Mesenchymal stem cell (in vitro differentiated cells and primary cell): ENCODE measurements around the gene OPN1SW.

Source experiments
- DNase-seq: peaks from one replicate; pipeline ENCODE4 v3.0.0-alpha.2; 2013
- H2AFZ ChIP-seq: one replicate; pipeline ENCODE4 v1.6.1; 2013; ENCODE audit warnings: low read depth, mild to moderate bottlenecking, control low read depth, inconsistent platforms, low read length, moderate library complexity
- H2AK5ac ChIP-seq: 2 replicates; pipeline ENCODE4 v1.6.1; 2013; ENCODE audit warnings: low read length, moderate library complexity, mild to moderate bottlenecking, inconsistent platforms; ENCODE audit not compliant: severe bottlenecking
- H2BK120ac ChIP-seq: one replicate; pipeline ENCODE4 v1.6.1; 2013; ENCODE audit warnings: low read depth, mild to moderate bottlenecking, inconsistent platforms, low read length, moderate library complexity
- H2BK12ac ChIP-seq, 2 experiments: one replicate each; pipeline ENCODE4 v1.6.1; 2013; ENCODE audit warnings: inconsistent platforms in 2 of 2, low read length in 2 of 2, mild to moderate bottlenecking in 2 of 2, moderate library complexity in 2 of 2, control low read depth in 1 of 2
- H2BK15ac ChIP-seq: one replicate; pipeline ENCODE4 v1.6.1; 2013; ENCODE audit warnings: mild to moderate bottlenecking, low read depth, inconsistent platforms; ENCODE audit not compliant: poor library complexity, severe bottlenecking
- H2BK5ac ChIP-seq: 2 replicates; pipeline ENCODE4 v1.6.1; 2013; ENCODE audit warnings: low read depth, mild to moderate bottlenecking, low read length, control low read depth, inconsistent platforms; ENCODE audit not compliant: poor library complexity, severe bottlenecking
- H3K14ac ChIP-seq, 2 experiments: one replicate each; pipeline ENCODE4 v1.6.1; 2013; ENCODE audit warnings: inconsistent platforms in 2 of 2, low read length in 2 of 2, control low read depth in 1 of 2, mild to moderate bottlenecking in 1 of 2, moderate library complexity in 1 of 2
- H3K18ac ChIP-seq, 2 experiments: one replicate each; pipeline ENCODE4 v1.6.1; 2013; ENCODE audit warnings: inconsistent platforms in 2 of 2, low read length in 2 of 2, control low read depth in 1 of 2, low read depth in 1 of 2, mild to moderate bottlenecking in 1 of 2
- H3K23ac ChIP-seq, 2 experiments: one replicate each; pipeline ENCODE4 v1.6.1; 2013; ENCODE audit warnings: inconsistent platforms in 2 of 2, low read length in 2 of 2, mild to moderate bottlenecking in 2 of 2, moderate library complexity in 2 of 2, control low read depth in 1 of 2
- H3K27ac ChIP-seq: 2 replicates; pipeline ENCODE4 v1.5.1; 2013; ENCODE audit warnings: mild to moderate bottlenecking, moderate library complexity, low read length, control low read depth, inconsistent platforms; ENCODE audit not compliant: poor library complexity, severe bottlenecking
- H3K27me3 ChIP-seq, 2 experiments: 2 replicates each; pipeline versions ENCODE4 v1.6.1 to v1.7.0; 2013; ENCODE audit warnings: low read length in 2 of 2, mild to moderate bottlenecking in 2 of 2, moderate library complexity in 2 of 2, control low read depth in 1 of 2, inconsistent platforms in 1 of 2; ENCODE audit not compliant: control insufficient read depth in 1 of 2, insufficient read depth in 1 of 2
- H3K36me3 ChIP-seq, 2 experiments: 2 replicates each; pipeline versions ENCODE4 v1.6.1 to v1.7.0; 2013; ENCODE audit warnings: low read length in 2 of 2, control low read depth in 1 of 2, inconsistent platforms in 1 of 2, low read depth in 1 of 2, mild to moderate bottlenecking in 1 of 2; ENCODE audit not compliant: insufficient read depth in 2 of 2, control insufficient read depth in 1 of 2
- H3K4ac ChIP-seq, 2 experiments: one replicate each; pipeline ENCODE4 v1.6.1; 2013; ENCODE audit warnings: inconsistent platforms in 2 of 2, low read length in 2 of 2, mild to moderate bottlenecking in 2 of 2, moderate library complexity in 2 of 2, control low read depth in 1 of 2, low read depth in 1 of 2
- H3K4me1 ChIP-seq: 2 replicates; pipeline ENCODE4 v1.6.1; 2013; ENCODE audit warnings: low read depth, low read length, control low read depth; ENCODE audit not compliant: control insufficient read depth, insufficient read depth
- H3K4me2 ChIP-seq: 2 replicates; pipeline ENCODE4 v1.6.1; 2013; ENCODE audit warnings: low read length, mild to moderate bottlenecking, inconsistent platforms; ENCODE audit not compliant: poor library complexity, severe bottlenecking
- H3K4me3 ChIP-seq, 2 experiments: 2 replicates each; pipeline versions ENCODE4 v1.5.1 to v1.7.0; 2013; ENCODE audit warnings: low read length in 2 of 2, mild to moderate bottlenecking in 2 of 2, control low read depth in 1 of 2, low read depth in 1 of 2; ENCODE audit not compliant: insufficient read depth in 1 of 2
- H3K79me1 ChIP-seq: replicated peaks from 2 replicates; pipeline ENCODE4 v1.6.1; 2013; ENCODE audit warnings: mild to moderate bottlenecking, control low read depth, low read length, inconsistent platforms; ENCODE audit not compliant: poor library complexity, severe bottlenecking
- H3K9ac ChIP-seq: 2 replicates; pipeline ENCODE4 v1.7.0; 2013; ENCODE audit warnings: mild to moderate bottlenecking, low read length, moderate library complexity
- H3K9me3 ChIP-seq: 2 replicates; pipeline ENCODE4 v1.7.0; 2013; ENCODE audit warnings: mild to moderate bottlenecking, low read length; ENCODE audit not compliant: control insufficient read depth
- H4K8ac ChIP-seq: one replicate; pipeline ENCODE4 v1.6.1; 2013; ENCODE audit warnings: inconsistent platforms, mild to moderate bottlenecking, low read length, moderate library complexity
- H4K91ac ChIP-seq: one replicate; pipeline ENCODE4 v1.6.1; 2013; ENCODE audit warnings: mild to moderate bottlenecking, low read length, inconsistent platforms
- WGBS: methylation state at CpG from one replicate; pipeline ENCODE4 v1.1.7; 2013; ENCODE audit warnings: mixed read lengths; 5-methylcytosine and 5-hydroxymethylcytosine counted together

Gene OPN1SW

DNA sequence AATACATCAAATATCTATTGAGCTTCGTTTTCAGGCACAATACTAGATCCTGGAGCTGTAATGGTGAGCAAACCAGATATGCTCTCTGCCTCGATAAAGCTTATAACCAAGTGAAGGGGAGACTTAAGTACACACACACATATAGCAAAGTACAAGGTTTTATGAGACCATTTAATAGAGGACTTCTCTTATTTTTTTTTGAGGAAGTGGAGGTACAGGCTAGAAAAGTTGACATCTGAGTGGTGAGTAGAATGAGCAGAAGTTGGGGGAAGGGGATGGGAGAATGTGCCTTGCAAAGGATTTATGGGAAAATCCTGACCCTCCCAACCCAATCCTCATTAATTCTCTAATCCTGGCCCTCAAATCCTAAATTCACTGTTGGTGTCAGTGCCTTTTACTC is 23.9 kb upstream of the OPN1SW start:
- Histone ChIP-seq H3K27me3 (no peaks in the 10 kb centered on the region), H3K4me3 (no peak overlapping the region), H3K4me2 (no peak overlapping the region), H4K91ac (no peak overlapping the region), H3K18ac (no peak overlapping the region), H2BK120ac (no peak overlapping the region), H3K27ac (no peak overlapping the region), H2AK5ac (no peak overlapping the region), H3K23ac (no peak overlapping the region), H3K4me1 (peaks cover under 1% of the 10 kb centered on the region), H3K9me3 (no peaks in the 10 kb centered on the region), H2BK5ac (no peak overlapping the region), H2AFZ (no peak overlapping the region), H3K36me3 (peaks cover 2 to 81% of the 10 kb centered on the region in 2 experiments), H4K8ac (no peak overlapping the region), H2BK12ac (no peak overlapping the region), H2BK15ac (no peak overlapping the region), H3K9ac (no peak overlapping the region), H3K79me1 (no peaks in the 10 kb centered on the region), H3K4ac (no peak overlapping the region), H3K14ac (no peak overlapping the region)
- DNase-seq = no peak
- WGBS = no CpG with 5 or more reads among the region's 2 CpGs

DNA sequence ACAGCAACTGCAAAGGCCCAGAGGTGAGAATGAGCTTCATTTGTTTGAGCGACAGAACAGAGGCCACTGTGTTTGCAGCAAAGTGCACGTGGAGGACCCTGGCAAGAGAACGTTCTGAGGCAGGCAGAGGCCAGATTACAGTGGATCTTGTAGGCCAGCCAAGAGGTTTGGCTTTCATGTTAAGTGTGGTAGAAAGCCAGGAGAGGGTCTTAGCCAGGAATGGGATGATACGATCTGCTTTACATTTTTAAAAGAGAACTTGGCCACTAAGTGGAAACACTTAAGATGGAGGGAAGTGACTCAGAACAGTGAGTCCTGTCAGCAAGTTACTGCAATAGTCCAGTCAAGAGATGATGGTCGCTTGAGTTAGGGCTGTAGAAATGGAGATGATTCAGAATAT is 20.7 kb upstream of the OPN1SW start:
- no peak overlapping the region for H3K14ac ChIP-seq
- no peak overlapping the region for H3K23ac ChIP-seq
- peaks cover 0 to 5% of the 10 kb centered on the region in 2 experiments for H3K27me3 ChIP-seq
- H3K9ac ChIP-seq = peak overlapping the region; percentile 56
- H2BK15ac ChIP-seq = no peak overlapping the region
- H3K4ac ChIP-seq = peak overlapping the region in 1 of 2 experiments; percentile 39
- H2BK5ac ChIP-seq = no peak overlapping the region
- H3K4me2 ChIP-seq = no peak overlapping the region
- no peaks in the 10 kb centered on the region for H3K79me1 ChIP-seq
- DNase-seq = peak; percentile 84
- no peak overlapping the region for H3K4me3 ChIP-seq
- no peak overlapping the region for H4K8ac ChIP-seq
- no peak overlapping the region for H2AK5ac ChIP-seq
- 41% methylated on average over 4 of the region's 5 CpGs for WGBS
- H3K18ac ChIP-seq = no peak overlapping the region
- H3K36me3 ChIP-seq = peaks cover 2 to 61% of the 10 kb centered on the region in 2 experiments
- H2AFZ ChIP-seq = no peak overlapping the region
- no peak overlapping the region for H3K27ac ChIP-seq
- H2BK12ac ChIP-seq = no peak overlapping the region
- peaks cover 6% of the 10 kb centered on the region for H3K4me1 ChIP-seq
- H3K9me3 ChIP-seq = no peaks in the 10 kb centered on the region
- H4K91ac ChIP-seq = no peak overlapping the region
- no peak overlapping the region for H2BK120ac ChIP-seq

DNA sequence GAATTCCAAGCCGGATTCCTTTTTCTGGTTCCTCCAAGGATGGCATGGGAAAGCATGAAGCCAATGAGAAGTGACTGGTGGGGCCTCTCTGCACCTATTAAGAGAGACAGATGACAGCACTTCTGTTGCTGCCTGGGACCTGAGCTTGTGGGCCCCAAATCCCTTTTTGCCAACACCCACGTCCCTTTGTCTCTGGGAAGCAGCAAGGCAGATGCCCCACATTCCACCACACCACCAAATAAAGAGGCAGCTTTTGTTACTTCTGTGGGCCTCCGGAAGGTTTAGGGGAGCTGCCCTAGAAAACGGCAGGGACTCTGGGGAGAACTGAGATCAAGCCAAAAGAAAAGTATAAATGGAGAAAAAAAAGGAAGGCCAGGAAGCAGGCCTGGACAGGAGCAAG is 19.5 kb upstream of the OPN1SW start:
- Histone ChIP-seq H3K23ac (peak overlapping the region in 1 of 2 experiments; percentile 63), H3K9me3 (no peaks in the 10 kb centered on the region), H2BK15ac (no peak overlapping the region), H3K18ac (no peak overlapping the region), H4K91ac (no peak overlapping the region), H3K79me1 (no peaks in the 10 kb centered on the region), H2AFZ (no peak overlapping the region), H3K4me1 (peaks cover 9% of the 10 kb centered on the region), H3K14ac (no peak overlapping the region), H2AK5ac (no peak overlapping the region), H4K8ac (no peak overlapping the region), H2BK5ac (no peak overlapping the region), H2BK12ac (no peak overlapping the region), H3K4ac (no peak overlapping the region), H3K9ac (no peak overlapping the region), H2BK120ac (no peak overlapping the region), H3K4me3 (no peak overlapping the region), H3K27ac (no peak overlapping the region), H3K4me2 (no peak overlapping the region), H3K36me3 (peaks cover 2 to 50% of the 10 kb centered on the region in 2 experiments), H3K27me3 (peaks cover 0 to 5% of the 10 kb centered on the region in 2 experiments)
- 87% methylated on average over 4 of the region's 4 CpGs for WGBS
- no peak for DNase-seq

DNA sequence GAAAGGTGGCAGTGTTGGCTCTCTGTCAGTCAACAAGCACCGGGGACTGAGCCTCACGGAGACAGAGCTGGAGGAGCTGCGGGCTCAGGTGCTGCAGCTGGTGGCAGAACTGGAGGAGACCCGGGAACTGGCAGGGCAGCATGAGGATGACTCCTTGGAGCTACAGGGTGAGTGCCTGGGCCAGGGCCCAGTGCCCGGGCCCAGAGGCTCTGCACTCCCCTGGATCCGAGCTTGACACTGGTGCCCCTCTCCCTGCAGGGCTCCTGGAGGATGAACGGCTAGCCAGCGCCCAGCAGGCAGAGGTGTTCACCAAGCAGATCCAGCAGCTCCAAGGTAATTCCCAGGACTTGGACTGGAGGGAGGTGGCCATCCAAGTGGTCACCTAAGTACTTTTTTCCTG is 18.8 kb upstream of the OPN1SW start:
- H2BK120ac ChIP-seq = no peak overlapping the region
- no peaks in the 10 kb centered on the region for H3K9me3 ChIP-seq
- H2BK15ac ChIP-seq = no peak overlapping the region
- no peak overlapping the region for H3K4ac ChIP-seq
- H3K36me3 ChIP-seq = peaks cover 2 to 43% of the 10 kb centered on the region in 2 experiments
- H3K4me2 ChIP-seq = no peak overlapping the region
- no peak overlapping the region for H3K27ac ChIP-seq
- peaks cover 0 to 5% of the 10 kb centered on the region in 2 experiments for H3K27me3 ChIP-seq
- no peak overlapping the region for H2BK12ac ChIP-seq
- WGBS = 98% methylated on average over 8 of the region's 8 CpGs
- no peak overlapping the region for H2BK5ac ChIP-seq
- no peak overlapping the region for H3K4me3 ChIP-seq
- no peak overlapping the region for H2AK5ac ChIP-seq
- no peak overlapping the region for H3K18ac ChIP-seq
- DNase-seq = no peak
- H3K79me1 ChIP-seq = no peaks in the 10 kb centered on the region
- no peak overlapping the region for H3K14ac ChIP-seq
- no peak overlapping the region for H3K9ac ChIP-seq
- no peak overlapping the region for H4K91ac ChIP-seq
- H4K8ac ChIP-seq = no peak overlapping the region
- H3K4me1 ChIP-seq = peaks cover 9% of the 10 kb centered on the region
- H2AFZ ChIP-seq = no peak overlapping the region
- H3K23ac ChIP-seq = no peak overlapping the region
